ENCODE data around the gene JPT2. TPM values are rescaled to one million over a fixed set of nuclear protein-coding genes. Genes with fewer than 3 reads are reported as not detected.
A peak's percentile ranks its signal among the peaks of the same experiment; 100 is the strongest.

The JPT2 gene
- total RNA-seq (2014; rRNA removed; shearing (Covaris generic)), result 126 and 168 TPM in 2 replicates

DNA sequence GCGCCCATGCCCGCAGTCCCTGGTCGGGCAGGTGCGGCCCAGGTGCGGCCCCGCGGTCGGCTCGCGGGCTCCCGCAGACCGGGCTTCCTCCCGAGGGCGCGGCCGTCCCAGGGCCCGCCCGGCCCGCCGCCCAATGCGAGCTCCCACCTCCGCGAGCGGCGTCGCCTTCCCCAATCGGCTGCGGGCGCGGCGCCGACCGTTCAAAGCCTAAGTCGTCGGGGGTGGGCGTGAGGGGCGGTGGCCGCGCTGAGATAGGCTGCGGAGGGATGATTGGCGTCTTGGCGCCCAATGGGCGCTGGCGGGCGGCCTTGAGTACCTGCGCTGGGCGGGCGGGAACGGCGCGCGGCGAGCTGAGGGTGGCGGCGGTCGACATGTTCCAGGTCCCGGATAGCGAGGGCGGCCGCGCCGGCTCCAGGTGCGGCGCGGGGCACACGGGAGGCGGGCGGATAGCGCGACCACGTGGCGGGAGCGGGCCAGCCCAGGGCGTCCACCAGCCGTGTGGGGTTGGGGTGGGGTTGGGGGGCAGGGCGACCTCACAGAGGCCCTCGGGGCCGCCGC lies at the start of gene JPT2:
Gene JPT2 (plus strand): TSS at position 338 of the 558 bp plus-strand sequence. CDS start 34 bp downstream, at position 372.
- DNase-seq (ENCODE audit: low read depth), result peak; percentile 97

GRCh38 chr16:1630450-1631213 lies 47.4 kb upstream of the JPT2 start:
- DNase-seq (ENCODE audit: low read depth), result no peak

DNA sequence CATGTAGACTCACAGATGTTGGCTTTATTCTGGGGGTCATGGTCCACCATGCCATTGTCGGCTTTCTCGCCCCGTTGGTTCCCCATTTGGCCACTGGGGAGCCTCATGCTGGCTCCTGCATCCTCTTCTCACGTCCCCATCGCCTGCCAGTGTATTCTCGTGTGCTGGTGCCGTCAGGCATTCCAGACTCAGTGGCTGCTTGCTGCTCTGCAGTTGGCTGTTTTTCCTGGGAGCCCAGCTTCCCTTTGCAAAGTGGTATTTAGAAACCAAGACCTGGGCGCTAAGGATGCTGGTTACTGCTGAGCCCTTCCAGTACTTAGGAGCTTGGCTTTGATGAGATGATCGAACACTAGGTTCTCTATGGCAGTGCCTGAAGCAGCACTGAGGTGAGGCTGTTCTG lies 46.8 kb upstream of the JPT2 start:
- no peak for DNase-seq (ENCODE audit: low read depth)

DNA sequence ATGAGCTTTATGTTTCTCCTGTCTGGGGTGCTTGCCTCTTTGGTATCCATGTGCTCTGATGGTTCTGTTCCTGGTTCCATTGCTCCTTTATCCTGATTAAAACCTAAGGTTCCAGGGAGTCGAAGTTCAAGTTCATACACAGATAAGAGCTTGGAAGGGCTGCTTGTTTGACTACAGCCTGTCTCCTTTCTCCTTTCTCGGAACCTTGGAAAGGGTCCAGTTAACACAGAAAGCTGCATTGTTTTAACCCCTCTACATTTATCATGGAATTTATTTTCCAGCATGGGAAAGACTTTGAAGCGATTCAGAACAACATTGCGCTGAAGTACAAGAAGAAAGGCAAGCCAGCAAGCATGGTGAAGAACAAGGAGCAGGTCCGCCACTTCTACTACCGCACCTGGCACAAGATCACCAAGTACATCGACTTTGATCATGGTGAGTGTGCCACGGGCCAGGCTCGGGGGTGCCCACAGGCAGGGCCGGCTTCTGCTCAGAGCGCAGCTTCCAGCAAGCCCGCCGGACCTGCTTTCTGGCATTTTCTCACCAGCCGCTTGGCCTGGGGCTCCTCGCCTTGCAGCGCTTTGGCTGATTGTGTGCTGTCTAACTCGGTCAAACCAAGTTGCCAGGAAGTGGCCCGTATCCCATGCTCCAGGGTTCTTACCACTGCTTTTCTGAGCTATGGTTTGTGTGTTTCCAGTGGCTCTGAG lies 46.0 kb upstream of the JPT2 start:
- no peak for DNase-seq (ENCODE audit: low read depth)

DNA sequence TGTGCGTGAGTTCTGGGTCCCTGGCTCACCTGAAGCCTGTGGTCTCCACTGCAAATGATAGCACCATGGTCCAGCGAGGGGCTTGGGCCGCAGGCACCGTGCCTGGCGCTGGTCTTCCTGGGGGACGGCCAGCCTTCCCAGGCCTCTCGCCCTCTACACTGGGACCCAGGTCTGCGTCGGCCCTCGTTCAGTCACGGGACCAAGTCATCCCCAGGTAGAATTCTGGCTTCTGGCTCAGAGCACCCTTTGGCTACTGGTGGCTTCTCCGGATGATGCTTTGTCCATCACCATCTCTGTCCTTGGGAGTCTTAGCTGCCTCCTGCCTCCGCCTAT lies 45.5 kb upstream of the JPT2 start:
- no peak for DNase-seq (ENCODE audit: low read depth)

DNA sequence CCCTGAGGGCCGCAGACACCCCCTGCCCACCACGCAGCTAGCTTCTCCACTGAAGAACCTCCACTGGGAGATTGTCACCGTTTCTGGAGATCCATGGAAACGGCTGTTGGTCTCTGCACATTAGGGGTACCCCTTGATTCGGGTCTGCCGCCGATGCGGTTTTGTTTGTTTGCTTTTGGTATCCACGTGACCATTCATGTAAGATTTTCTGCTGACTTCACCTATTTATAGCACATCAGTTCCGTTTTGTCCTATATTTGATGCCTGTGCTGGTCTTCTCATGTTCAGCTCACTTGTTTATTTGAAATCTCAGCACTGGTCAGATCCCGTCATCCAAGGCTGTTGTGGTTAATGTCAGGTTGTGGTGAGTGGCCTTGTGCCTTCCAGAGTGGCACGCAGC lies 44.8 kb upstream of the JPT2 start:
- no peak for DNase-seq (ENCODE audit: low read depth)

DNA sequence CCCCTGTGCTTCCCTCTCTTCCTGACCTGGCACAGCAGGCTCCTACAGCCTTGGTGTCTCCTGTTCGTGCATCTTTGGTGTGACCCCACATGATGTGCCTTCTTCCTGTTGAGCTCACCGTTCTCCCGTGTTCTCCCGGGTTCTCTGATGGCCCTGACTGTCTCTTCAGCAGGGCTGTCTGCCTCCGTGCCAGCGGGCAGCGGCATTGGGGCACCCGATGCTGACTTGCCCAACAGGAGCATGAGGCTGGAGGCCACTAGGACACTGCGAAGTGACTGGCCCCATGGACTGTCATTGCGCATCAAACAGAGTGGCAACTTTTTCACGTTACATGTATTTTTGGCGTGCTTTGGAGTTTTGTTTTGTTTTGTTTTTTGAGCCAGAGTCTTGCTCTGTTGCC lies 43.5 kb upstream of the JPT2 start:
- DNase-seq (ENCODE audit: low read depth), result no peak

GRCh38 chr16:1635070-1635469 lies 43.0 kb upstream of the JPT2 start:
- DNase-seq (ENCODE audit: low read depth), result no peak

DNA sequence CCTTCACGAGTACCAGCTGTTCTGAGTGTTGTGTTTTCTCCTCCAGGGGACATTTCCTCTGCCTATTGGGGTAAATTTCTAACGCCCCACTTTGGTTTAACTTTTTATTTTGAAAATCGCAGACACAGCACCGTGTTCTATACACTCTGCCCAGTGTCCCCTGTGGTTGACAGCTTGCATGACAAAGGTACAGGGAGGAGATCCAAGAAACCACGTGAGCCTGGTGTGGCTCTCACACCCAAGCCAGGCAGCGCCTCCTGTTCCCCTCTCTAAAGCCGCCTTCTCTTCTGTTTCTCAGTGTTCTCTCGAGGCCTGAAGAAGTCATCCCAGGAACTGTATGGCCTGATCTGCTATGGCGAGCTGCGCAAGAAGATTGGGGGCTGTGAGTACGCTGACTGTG lies 40.6 kb upstream of the JPT2 start:
- no peak for DNase-seq (ENCODE audit: low read depth)

GRCh38 chr16:1638757-1639156 lies 39.3 kb upstream of the JPT2 start:
- no peak for DNase-seq (ENCODE audit: low read depth)

GRCh38 chr16:1639282-1639681 lies 38.8 kb upstream of the JPT2 start:
- no peak for DNase-seq (ENCODE audit: low read depth)

DNA sequence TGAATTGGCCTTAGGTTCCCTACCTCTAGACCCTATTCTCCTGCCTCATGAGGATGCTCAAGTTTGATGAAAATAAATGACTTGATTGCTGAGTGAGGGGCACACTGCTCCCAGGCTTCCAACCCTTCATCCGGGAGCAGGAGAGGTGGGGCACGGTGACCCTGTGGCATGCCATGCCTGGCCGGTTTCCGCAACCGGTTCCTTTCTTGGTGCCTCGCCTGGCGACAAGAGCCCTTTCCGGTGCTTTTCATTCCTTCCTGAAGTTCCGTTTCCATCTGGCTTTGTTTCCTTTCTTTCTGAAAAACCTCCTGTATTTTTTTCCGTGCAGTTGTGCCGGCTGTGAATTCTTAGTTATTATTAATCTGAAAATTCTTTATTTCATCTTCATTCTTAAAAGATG lies 38.2 kb upstream of the JPT2 start:
- DNase-seq (ENCODE audit: low read depth), result no peak

DNA sequence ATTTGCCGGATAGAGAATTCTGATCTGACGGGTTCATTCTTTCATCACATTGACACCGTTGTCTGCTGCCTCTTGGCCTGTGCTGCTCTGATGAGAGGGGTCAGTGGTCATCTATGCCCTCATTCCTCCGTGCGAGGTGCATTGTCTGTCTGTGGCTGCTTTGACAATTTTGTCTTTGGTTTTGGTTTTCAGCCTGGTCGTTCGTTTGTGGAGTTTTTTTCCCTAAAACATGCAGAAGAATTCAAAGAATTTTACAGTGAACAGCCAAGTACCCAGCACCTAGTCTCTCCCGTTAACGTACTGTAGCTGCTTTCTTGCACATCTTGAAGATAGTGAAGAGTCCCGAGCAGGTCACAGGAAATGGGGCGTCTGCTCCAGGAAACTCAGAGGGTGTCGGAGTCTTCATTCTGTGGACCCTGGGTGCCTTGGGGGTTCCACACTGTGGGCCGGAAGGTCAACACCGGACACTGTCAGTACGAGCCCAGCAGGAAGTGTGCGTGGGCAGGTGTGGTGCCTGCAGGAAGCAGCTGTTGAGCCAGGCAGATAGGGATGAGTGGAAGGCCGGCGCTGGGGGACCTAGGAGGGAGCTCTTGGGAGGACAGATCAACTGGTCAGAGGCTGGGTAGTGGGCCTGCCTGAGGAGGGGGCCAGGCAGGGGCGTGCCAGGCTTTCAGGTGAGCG lies 37.7 kb upstream of the JPT2 start:
- DNase-seq (ENCODE audit: low read depth), result no peak

- no peak for DNase-seq (ENCODE audit: low read depth)
Observed at GRCh38 chr16:1641261-1641660, 36.8 kb upstream of the JPT2 start.

- no peak for DNase-seq (ENCODE audit: low read depth)
Observed at GRCh38 chr16:1642148-1642547, 35.9 kb upstream of the JPT2 start.

GRCh38 chr16:1642753-1643152 lies 35.3 kb upstream of the JPT2 start:
- DNase-seq (ENCODE audit: low read depth), result no peak

GRCh38 chr16:1643521-1643920 lies 34.6 kb upstream of the JPT2 start:
- no peak for DNase-seq (ENCODE audit: low read depth)

DNA sequence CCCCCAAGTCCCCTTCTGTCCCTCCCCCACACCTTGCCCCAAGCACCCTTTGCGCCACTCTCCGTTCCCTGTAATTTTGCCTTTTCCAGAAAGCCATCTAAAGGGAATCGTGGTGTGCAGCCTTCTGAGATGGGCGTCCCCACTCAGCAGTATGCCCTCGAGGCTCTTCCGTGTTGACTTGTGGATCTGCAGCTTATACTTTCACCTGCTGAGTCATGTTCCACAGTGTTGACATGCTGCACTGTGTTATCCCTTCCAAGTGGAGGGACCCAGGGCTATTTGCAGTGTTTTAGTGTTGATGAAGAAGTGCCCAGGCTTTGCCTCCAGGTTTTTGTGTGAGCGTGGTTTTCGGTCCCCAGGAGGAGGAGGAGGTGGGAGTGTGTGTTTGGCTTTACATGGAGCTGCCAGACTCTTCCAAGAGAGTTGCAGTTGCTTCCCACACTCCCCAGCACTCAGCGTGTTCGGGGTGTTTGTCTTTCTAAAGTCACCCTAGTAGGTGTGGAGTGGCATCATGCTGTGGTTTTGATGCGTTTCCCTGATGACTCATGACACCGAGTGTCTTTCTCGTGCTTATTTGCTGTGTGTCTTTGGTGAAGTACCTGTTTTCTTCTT lies 32.1 kb upstream of the JPT2 start:
- peak; percentile 80 for DNase-seq (ENCODE audit: low read depth)

GRCh38 chr16:1647856-1648255 lies 30.2 kb upstream of the JPT2 start:
- no peak for DNase-seq (ENCODE audit: low read depth)

DNA sequence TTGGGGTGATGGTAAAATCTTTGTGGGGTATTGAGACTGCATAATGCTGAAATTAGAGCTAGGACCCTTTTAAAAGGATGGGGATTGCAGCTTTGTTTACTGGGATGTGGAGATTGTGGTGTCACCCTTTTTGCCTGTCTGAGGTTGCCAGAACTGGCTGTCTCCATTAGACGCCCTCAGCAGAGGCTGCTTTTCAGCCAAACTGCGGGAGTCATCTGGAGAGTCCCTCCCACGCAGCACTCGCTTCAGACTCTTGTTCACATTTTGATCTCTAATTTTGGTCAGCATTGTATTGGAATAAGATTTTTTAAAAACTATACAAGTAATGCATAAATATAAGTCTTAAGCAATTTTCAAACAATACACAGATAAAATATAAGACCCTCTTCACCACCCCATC lies 27.9 kb upstream of the JPT2 start:
- no peak for DNase-seq (ENCODE audit: low read depth)

DNA sequence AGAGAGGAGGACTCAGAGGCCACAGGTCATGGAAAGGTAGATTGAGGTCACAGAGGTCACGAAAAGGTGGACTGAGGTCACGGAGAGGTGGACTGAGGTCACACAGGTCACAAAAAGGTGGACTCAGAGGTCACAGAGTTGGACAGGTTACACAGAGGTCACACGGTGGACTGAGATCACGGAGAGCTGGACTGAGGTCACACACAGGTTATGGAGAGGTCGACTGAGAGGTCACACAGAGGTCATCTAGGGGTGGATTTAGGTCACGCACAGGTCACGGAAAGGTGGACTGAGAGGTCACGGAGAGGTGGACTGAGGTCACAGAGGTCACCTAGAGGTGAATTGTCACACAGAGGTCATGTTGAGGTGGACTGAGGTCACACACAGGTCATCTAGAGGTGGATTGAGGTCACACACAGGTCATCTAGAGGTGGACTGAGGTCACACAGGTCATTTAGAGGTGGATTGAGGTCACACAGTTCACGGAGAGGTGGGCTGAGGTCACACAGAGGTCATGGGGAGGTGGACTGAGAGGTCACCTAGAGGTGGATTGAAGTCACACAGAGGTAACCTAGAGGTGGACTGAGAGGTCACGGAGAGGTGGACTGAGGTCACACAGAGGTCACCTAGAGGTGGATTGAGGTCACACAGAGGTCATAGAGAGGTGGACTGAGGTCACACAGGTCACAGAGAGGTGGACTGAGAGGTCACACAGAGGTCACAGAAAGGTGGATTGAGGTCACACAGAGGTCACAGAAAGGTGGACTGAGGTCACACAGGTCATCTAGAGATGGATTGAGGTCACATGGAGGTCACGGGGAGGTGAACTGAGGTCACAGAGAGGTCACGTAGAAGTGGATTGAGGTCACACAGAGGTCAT lies 26.7 kb upstream of the JPT2 start:
- no peak for DNase-seq (ENCODE audit: low read depth)
